SK-N-SH treated with all-trans-retinoic acid at 6 μM for 48 hours (cell line): ENCODE data around the gene DDB1.

Source experiments
- CREB5 ChIP-seq: fragments of 250-450 bp; sonication (Bioruptor Pico); IDR thresholded peaks from 2 replicates; pipeline ENCODE4 v1.5.1; 2020; ENCODE audit warnings: low read depth, mild to moderate bottlenecking, moderate library complexity
- CSRNP3 ChIP-seq: fragments of 250-450 bp; sonication (Bioruptor Pico); IDR thresholded peaks from 2 replicates; pipeline ENCODE4 v1.5.1; 2021; ENCODE audit warnings: mild to moderate bottlenecking, moderate library complexity
- GLIS3 ChIP-seq: fragments of 250-450 bp; sonication (Bioruptor Pico); IDR thresholded peaks from 2 replicates; pipeline ENCODE4 v1.5.0; 2020; ENCODE audit warnings: mild to moderate bottlenecking, moderate library complexity
- OSR1 ChIP-seq: fragments of 250-450 bp; sonication (Bioruptor Pico); IDR thresholded peaks from 2 replicates; pipeline ENCODE4 v1.8.0; 2022; ENCODE audit warnings: moderate library complexity, mild to moderate bottlenecking, inconsistent platforms
- RARB ChIP-seq: fragments of 250-450 bp; sonication (Bioruptor Pico); IDR thresholded peaks from 2 replicates; pipeline ENCODE4 v1.8.0; 2021; ENCODE audit warnings: mild to moderate bottlenecking, moderate library complexity
- SNAI2 ChIP-seq: fragments of 250-450 bp; sonication (Bioruptor Pico); IDR thresholded peaks from 2 replicates; pipeline ENCODE4 v1.5.0; 2020; ENCODE audit warnings: mild to moderate bottlenecking, moderate library complexity
- TCF4 ChIP-seq: fragments of 250-450 bp; sonication (Bioruptor Pico); IDR thresholded peaks from 2 replicates; pipeline ENCODE4 v1.8.0; 2021; ENCODE audit warnings: mild to moderate bottlenecking, moderate library complexity, borderline replicate concordance
- TSHZ2 ChIP-seq: fragments of 250-450 bp; sonication (Bioruptor Pico); IDR thresholded peaks from 2 replicates; pipeline ENCODE4 v1.5.0; 2020; ENCODE audit warnings: mild to moderate bottlenecking, moderate library complexity
- ZC3H10 ChIP-seq: fragments of 250-450 bp; sonication (Bioruptor Pico); IDR thresholded peaks from 2 replicates; pipeline ENCODE4 v1.5.1; 2021; ENCODE audit warnings: mild to moderate bottlenecking, moderate library complexity
- ZFP3 ChIP-seq: fragments of 250-450 bp; sonication (Bioruptor Pico); IDR thresholded peaks from 2 replicates; pipeline ENCODE4 v1.5.0; 2020; ENCODE audit warnings: mild to moderate bottlenecking, moderate library complexity
- ZFP30 ChIP-seq: fragments of 450-650 bp; formaldehyde crosslinking; IDR thresholded peaks from 2 replicates; pipeline ENCODE4 v1.5.0; 2022; ENCODE audit warnings: mild to moderate bottlenecking, moderate library complexity

DNA sequence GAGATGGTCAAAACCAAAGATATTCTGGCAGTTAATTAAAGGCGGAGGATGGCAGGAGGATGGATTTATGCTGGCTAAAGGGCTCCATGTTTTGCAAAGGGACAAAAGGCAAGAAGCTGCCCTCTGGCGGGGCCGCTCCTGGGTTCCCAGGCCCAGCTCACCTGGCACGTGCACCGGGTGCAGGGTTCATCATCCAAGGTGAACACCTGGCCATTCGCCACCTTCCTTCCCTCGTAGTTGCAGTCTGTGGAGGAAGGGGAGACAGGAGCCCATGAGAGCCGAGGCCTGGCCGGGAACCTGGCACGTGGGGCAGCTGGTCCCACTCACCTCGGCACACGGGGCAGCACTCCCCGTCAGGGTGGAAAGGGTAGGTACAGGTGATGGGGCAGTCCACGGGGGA lies 68.1 kb downstream of the DDB1 start:
- TF ChIP-seq SNAI2 (CRISPR knock-in tag), result no peak
- TF ChIP-seq CREB5, result no peak
- no peak for TF ChIP-seq TCF4 (CRISPR knock-in tag)
- no peak for TF ChIP-seq ZFP30 (CRISPR knock-in tag)
- no peak for TF ChIP-seq TSHZ2 (CRISPR knock-in tag)
- TF ChIP-seq OSR1, result no peak
- TF ChIP-seq ZC3H10 (CRISPR knock-in tag), result no peak
- no peak for TF ChIP-seq CSRNP3
- TF ChIP-seq RARB (CRISPR knock-in tag), result no peak
- no peak for TF ChIP-seq ZFP3 (CRISPR knock-in tag)
- no peak for TF ChIP-seq GLIS3 (CRISPR knock-in tag)
